ENCODE results near the gene MARCHF3. TPM values are rescaled to one million over a fixed set of nuclear protein-coding genes. Genes with fewer than 3 reads are reported as not detected.

MARCHF3 gene
- total RNA-seq, 2 experiments from 2014 or later, result 5.4 to 7.0 TPM

GRCh38 chr5:126987271-126987899, 43.0 kb downstream of the MARCHF3 start:
- Histone ChIP-seq H3K9me3 (ENCODE audit: low read length) (peaks cover 3% of the 10 kb centered on the region; the same call in 1 of the 2 replicates), H3K27ac (ENCODE audit: low read depth, low read length, poor library complexity, severe bottlenecking) (peak overlapping the region; percentile 94), H2AFZ (ENCODE audit: low read length) (peak overlapping the region; percentile 27; the same call in 1 of the 2 replicates), H3K36me3 (ENCODE audit: insufficient read depth, low read length) (peaks cover 6% of the 10 kb centered on the region), H3K4me2 (ENCODE audit: low read length) (peak overlapping the region; percentile 59), H3K4me3 (ENCODE audit: low read depth, low read length, poor library complexity, severe bottlenecking) (peak overlapping the region; percentile 46), H3K4me1 (ENCODE audit: insufficient read depth, low read length, poor library complexity, severe bottlenecking) (peaks cover 63% of the 10 kb centered on the region), H4K20me1 (ENCODE audit: insufficient read depth, low read length) (no peaks in the 10 kb centered on the region), H3K79me2 (ENCODE audit: insufficient read depth, low read depth, low read length) (peaks cover 23% of the 10 kb centered on the region; the same call in 1 of the 2 replicates), H3K9me2 (ENCODE audit: insufficient read depth, low read length) (no peaks in the 10 kb centered on the region)
- no peak for TF ChIP-seq CTCF (conservative IDR thresholded peaks at IDR 0.05; ENCODE audit: low read length)
- TF ChIP-seq EZH2phosphoT487 (IDR thresholded peaks at IDR 0.05; ENCODE audit: borderline replicate concordance, low read depth, low read length), result no peak
- CTCF ChIA-PET (ENCODE audit: unreplicated experiment), result interaction anchor here (0.6 kb wide), 1 partner anchor 1091 kb away, joined by 4 read pairs; no protein-coding TSS in a partner anchor
- POLR2A ChIA-PET, result interaction anchor here (1.1 kb wide), 1 partner anchor 14 kb away, joined by 4 read pairs; no protein-coding TSS in a partner anchor
- intact Hi-C loops (cut with micrococcal nuclease; ENCODE audit: unreplicated experiment), result no loop called here
- no TSS peak for BruUV-seq (replicated peaks)
- no peak for DNase-seq (ENCODE audit: low spot score)

- BruUV-seq (replicated peaks), result no TSS peak
- DNase-seq (ENCODE audit: low spot score), result no peak
- H3K9me3 ChIP-seq (ENCODE audit: low read length), result no peaks in the 10 kb centered on the region
- no peak overlapping the region for H3K27ac ChIP-seq (ENCODE audit: low read depth, low read length, poor library complexity, severe bottlenecking)
- H2AFZ ChIP-seq (ENCODE audit: low read length), result no peak overlapping the region
- CTCF ChIA-PET (ENCODE audit: unreplicated experiment), result no interaction called here
- H3K79me2 ChIP-seq (ENCODE audit: insufficient read depth, low read depth, low read length), result peaks cover 22% of the 10 kb centered on the region; the same call in 1 of the 2 replicates
- no peak overlapping the region for H3K4me3 ChIP-seq (ENCODE audit: low read depth, low read length, poor library complexity, severe bottlenecking)
- H3K4me1 ChIP-seq (ENCODE audit: insufficient read depth, low read length, poor library complexity, severe bottlenecking), result peaks cover 68% of the 10 kb centered on the region
- no peak overlapping the region for H3K4me2 ChIP-seq (ENCODE audit: low read length)
- H4K20me1 ChIP-seq (ENCODE audit: insufficient read depth, low read length), result no peaks in the 10 kb centered on the region
- POLR2A ChIA-PET, result interaction anchor here (0.7 to 1.0 kb wide), 2 partner anchors 13 to 399 kb away, joined by 3 to 4 read pairs; no protein-coding TSS in a partner anchor
- H3K9me2 ChIP-seq (ENCODE audit: insufficient read depth, low read length), result no peaks in the 10 kb centered on the region
- no peak for TF ChIP-seq CTCF (conservative IDR thresholded peaks at IDR 0.05; ENCODE audit: low read length)
- no peak for TF ChIP-seq EZH2phosphoT487 (IDR thresholded peaks at IDR 0.05; ENCODE audit: borderline replicate concordance, low read depth, low read length)
- intact Hi-C loops (cut with micrococcal nuclease; ENCODE audit: unreplicated experiment), result no loop called here
- peaks cover 6% of the 10 kb centered on the region for H3K36me3 ChIP-seq (ENCODE audit: insufficient read depth, low read length)
These were observed 45.7 kb downstream of the MARCHF3 start for GRCh38 chr5:126984632-126985031.

- TF ChIP-seq EZH2phosphoT487 (IDR thresholded peaks at IDR 0.05; ENCODE audit: borderline replicate concordance, low read depth, low read length), result no peak
- TF ChIP-seq CTCF (conservative IDR thresholded peaks at IDR 0.05; ENCODE audit: low read length), result no peak
- Histone ChIP-seq H3K4me2 (ENCODE audit: low read length) (no peak overlapping the region), H4K20me1 (ENCODE audit: insufficient read depth, low read length) (no peaks in the 10 kb centered on the region), H3K79me2 (ENCODE audit: insufficient read depth, low read depth, low read length) (peaks cover 17% of the 10 kb centered on the region; the same call in 1 of the 2 replicates), H3K4me1 (ENCODE audit: insufficient read depth, low read length, poor library complexity, severe bottlenecking) (peaks cover 60% of the 10 kb centered on the region), H3K36me3 (ENCODE audit: insufficient read depth, low read length) (peaks cover 6% of the 10 kb centered on the region), H3K9me2 (ENCODE audit: insufficient read depth, low read length) (no peaks in the 10 kb centered on the region), H2AFZ (ENCODE audit: low read length) (no peak overlapping the region), H3K9me3 (ENCODE audit: low read length) (no peaks in the 10 kb centered on the region), H3K4me3 (ENCODE audit: low read depth, low read length, poor library complexity, severe bottlenecking) (no peak overlapping the region), H3K27ac (ENCODE audit: low read depth, low read length, poor library complexity, severe bottlenecking) (no peak overlapping the region)
- intact Hi-C loops (cut with micrococcal nuclease; ENCODE audit: unreplicated experiment), result no loop called here
- ChIA-PET CTCF (ENCODE audit: unreplicated experiment) (no interaction called here), POLR2A (interaction anchor here (1.4 kb wide), 1 partner anchor 15 kb away, joined by 4 read pairs; no protein-coding TSS in a partner anchor)
- BruUV-seq (replicated peaks), result no TSS peak
- DNase-seq (ENCODE audit: low spot score), result no peak
These were observed 46.5 kb downstream of the MARCHF3 start for GRCh38 chr5:126983874-126984266.
